Hepatocyte (in vitro differentiated cells): Measurements from ENCODE around the gene CYP2A13.

Experiments used
- CTCF ChIP-seq: fragments of 200-600 bp; sonication (generic); IDR thresholded peaks from 2 replicates; pipeline ENCODE4 v1.5.1; 2016; ENCODE audit warnings: antibody characterized with exemption, mild to moderate bottlenecking; ENCODE audit not compliant: poor library complexity
- EZH2phosphoT487 ChIP-seq: fragments of 200-600 bp; sonication (generic); IDR thresholded peaks from one replicate; pipeline ENCODE4 v1.6.1; 2018; ENCODE audit warnings: antibody characterized with exemption, mild to moderate bottlenecking, low read depth, moderate library complexity; ENCODE audit not compliant: unreplicated experiment, severe bottlenecking

GRCh38 chr19:41089959-41090358 is 1.7 kb downstream of the CYP2A13 start:
- TF ChIP-seq CTCF (no peak), EZH2phosphoT487 (no peak)
